CD4-positive, alpha-beta T cell (primary cell): Measurements from ENCODE around the gene SNX20. TPM values are rescaled to one million over a fixed set of nuclear protein-coding genes. Genes with fewer than 3 reads are reported as not detected.

ENCODE experiments used
- ATAC-seq: fragments of 200-7000 bp; cut with Tn5 transposase; one replicate; pipeline ENCODE4 v1.10.0; 2022; ENCODE audit warnings: mild to moderate bottlenecking; ENCODE audit not compliant: poor library complexity
- CTCF ChIA-PET: fragments of 350-600 bp; sonication (Branson Sonifier 250); formaldehyde crosslinking; loops from one replicate; lab custom pipeline; 2021; ENCODE audit warnings: antibody characterized with exemption, inconsistent platforms; lab: Charles Lee
- POLR2A ChIA-PET: fragments of 350-600 bp; sonication (Branson Sonifier 250); formaldehyde crosslinking; loops from one replicate; lab custom pipeline; 2021; ENCODE audit warnings: antibody characterized with exemption, inconsistent platforms; lab: Charles Lee
- DNase-seq, 14 experiments: peaks; one replicate each; pipeline ENCODE4 v3.0.0-alpha.2; 2013 to 2020; ENCODE audit warnings: mixed read lengths in 2 of 14
- H3K27ac ChIP-seq, 2 donors: one replicate each; pipeline versions ENCODE4 v1.5.1 to v1.7.0; 2013; ENCODE audit warnings: low read length in 2 of 2, low read depth in 1 of 2, mild to moderate bottlenecking in 1 of 2
- H3K27me3 ChIP-seq, 2 experiments: 1 replicate in 1 of 2; 2 replicates in 1 of 2; pipeline versions ENCODE4 v1.6.1 to v1.7.0; 2013; ENCODE audit warnings: low read length in 2 of 2, control low read depth in 1 of 2, mild to moderate bottlenecking in 1 of 2, moderate library complexity in 1 of 2; ENCODE audit not compliant: insufficient read depth in 2 of 2, control insufficient read depth in 1 of 2
- H3K36me3 ChIP-seq: one replicate; pipeline ENCODE4 v1.6.1; 2013; ENCODE audit warnings: low read length, control low read depth; ENCODE audit not compliant: insufficient read depth
- H3K4me1 ChIP-seq: one replicate; pipeline ENCODE4 v1.6.1; 2013; ENCODE audit warnings: low read length, control low read depth; ENCODE audit not compliant: insufficient read depth
- H3K4me3 ChIP-seq: one replicate; pipeline ENCODE4 v1.5.1; 2013; ENCODE audit warnings: mild to moderate bottlenecking, low read length, moderate library complexity
- H3K9me3 ChIP-seq, 2 experiments: 1 replicate in 1 of 2; 2 replicates in 1 of 2; pipeline versions ENCODE4 v1.6.1 to v1.7.0; 2013; ENCODE audit warnings: low read length in 2 of 2, mild to moderate bottlenecking in 2 of 2, control low read depth in 1 of 2, moderate library complexity in 1 of 2; ENCODE audit not compliant: control insufficient read depth in 1 of 2, insufficient read depth in 1 of 2
- H3K27ac Mint-ChIP-seq: one replicate; pipeline ENCODE4 v1.8.0; 2020; ENCODE audit warnings: mixed read lengths
- H3K27me3 Mint-ChIP-seq: one replicate; pipeline ENCODE4 v1.8.0; 2021; ENCODE audit warnings: mixed read lengths
- H3K36me3 Mint-ChIP-seq: one replicate; pipeline ENCODE4 v1.8.0; 2021; ENCODE audit warnings: low read depth, mixed read lengths
- H3K4me1 Mint-ChIP-seq: one replicate; pipeline ENCODE4 v1.8.0; 2021; ENCODE audit warnings: low read depth, mixed read lengths
- H3K4me3 Mint-ChIP-seq: one replicate; pipeline ENCODE4 v1.8.0; 2020; ENCODE audit warnings: mild to moderate bottlenecking, mixed read lengths
- H3K9me3 Mint-ChIP-seq: one replicate; pipeline ENCODE4 v1.8.0; 2020; ENCODE audit warnings: mixed read lengths
- CTCF ChIP-seq: fragments of 200-600 bp; IDR thresholded peaks from one replicate; pipeline ENCODE4 v1.8.0; 2022; ENCODE audit warnings: antibody characterized with exemption, mild to moderate bottlenecking
- intact Hi-C, 2 experiments: fragments of 100-400 bp; cut with DNase I in 1 of 2; cut with micrococcal nuclease in 1 of 2; formaldehyde crosslinking; loops; one replicate each; pipeline versions ENCODE4 v1.15.1 to v1.9.0; 2023 to 2025; cut with DNase I, micrococcal nuclease
- total RNA-seq, 174 experiments: library from RNA in 2 of 174; stranded (reverse) in 2 of 174; gene quantifications; one replicate each; pipeline ENCODE4 v1.2.3 and lab custom pipeline; 2021 to 2026

The SNX20 gene
- total RNA-seq, 2 experiments from 2014 or later = 26.6 TPM

- peaks cover 11% of the 10 kb centered on the region for H3K36me3 ChIP-seq
- Mint-ChIP-seq H3K27me3 (no peaks in the 10 kb centered on the region), H3K4me1 (peaks cover 48% of the 10 kb centered on the region), H3K4me3 (peak overlapping the region; percentile 54), H3K36me3 (peaks cover 20% of the 10 kb centered on the region), H3K27ac (peak overlapping the region; percentile 88), H3K9me3 (no peaks in the 10 kb centered on the region)
- H3K27me3 ChIP-seq = no peaks in the 10 kb centered on the region
- CTCF ChIA-PET = interaction anchor here (1.5 to 7.5 kb wide), 6 partner anchors 13 to 309 kb away, joined by 3 to 62 read pairs (median 17); no protein-coding TSS in a partner anchor
- H3K4me1 ChIP-seq = peaks cover 39% of the 10 kb centered on the region
- no peak overlapping the region for H3K4me3 ChIP-seq
- no peak for TF ChIP-seq CTCF
- no peak overlapping the region for H3K27ac ChIP-seq
- no peak for ATAC-seq
- H3K9me3 ChIP-seq = peaks cover 0 to 5% of the 10 kb centered on the region in 2 experiments
- intact Hi-C loops = loop anchor here (2.0 to 10.0 kb wide), 5 partner anchors 112 to 642 kb away; partner anchors contain the start of gene CNEP1R1 (in 1 of the 2)
- POLR2A ChIA-PET = interaction anchor here (1.2 to 12.3 kb wide), 3 partner anchors 17 to 142 kb away, joined by 3 to 174 read pairs (median 93); partner anchors contain the start of gene SNX20
- DNase-seq = no peak
These were observed 16.8 kb downstream of the SNX20 start for GRCh38 chr16:50664270-50664669.

- Histone ChIP-seq H3K36me3 (no peaks in the 10 kb centered on the region), H3K9me3 (peaks cover 0 to 5% of the 10 kb centered on the region in 2 experiments), H3K27ac (no peak overlapping the region), H3K4me3 (no peak overlapping the region), H3K4me1 (peaks cover 31% of the 10 kb centered on the region), H3K27me3 (no peaks in the 10 kb centered on the region)
- ATAC-seq (no peak), DNase-seq (no peak)
- POLR2A ChIA-PET = interaction anchor here (1.0 to 12.3 kb wide), 3 partner anchors 18 to 86 kb away, joined by 3 to 174 read pairs (median 3); partner anchors contain the start of gene SNX20
- intact Hi-C loops = loop anchor here (5.0 to 10.0 kb wide), 3 partner anchors 110 to 640 kb away; partner anchors contain the start of gene CNEP1R1 (in 1 of the 2)
- no peak overlapping the region for H3K27ac Mint-ChIP-seq
- peaks cover 32% of the 10 kb centered on the region for H3K4me1 Mint-ChIP-seq
- peaks cover 1% of the 10 kb centered on the region for H3K36me3 Mint-ChIP-seq
- CTCF ChIA-PET = interaction anchor here (7.5 kb wide), 1 partner anchor 144 kb away, joined by 62 read pairs; no protein-coding TSS in a partner anchor
- no peak overlapping the region for H3K4me3 Mint-ChIP-seq
- no peaks in the 10 kb centered on the region for H3K9me3 Mint-ChIP-seq
- no peak for TF ChIP-seq CTCF
- H3K27me3 Mint-ChIP-seq = no peaks in the 10 kb centered on the region
These were observed 18.7 kb downstream of the SNX20 start for GRCh38 chr16:50662306-50662940.

GRCh38 chr16:50659806-50660205, 21.3 kb downstream of the SNX20 start:
- Histone ChIP-seq H3K27ac (no peak overlapping the region), H3K27me3 (no peaks in the 10 kb centered on the region), H3K4me1 (peaks cover 5% of the 10 kb centered on the region), H3K36me3 (no peaks in the 10 kb centered on the region), H3K9me3 (peaks cover 0 to 5% of the 10 kb centered on the region in 2 experiments), H3K4me3 (no peak overlapping the region)
- Mint-ChIP-seq H3K9me3 (no peaks in the 10 kb centered on the region), H3K27ac (no peak overlapping the region), H3K4me1 (peaks cover 9% of the 10 kb centered on the region), H3K36me3 (no peaks in the 10 kb centered on the region), H3K4me3 (no peak overlapping the region), H3K27me3 (no peaks in the 10 kb centered on the region)
- ATAC-seq = no peak
- no peak for TF ChIP-seq CTCF
- POLR2A ChIA-PET = no interaction called here
- DNase-seq = no peak
- intact Hi-C loops = loop anchor here (5.0 to 10.0 kb wide), 3 partner anchors 108 to 638 kb away; partner anchors contain the start of gene CNEP1R1 (in 1 of the 2)
- CTCF ChIA-PET = no interaction called here
